Measurements from ENCODE around the gene GUK1.

Gene GUK1, protein sequence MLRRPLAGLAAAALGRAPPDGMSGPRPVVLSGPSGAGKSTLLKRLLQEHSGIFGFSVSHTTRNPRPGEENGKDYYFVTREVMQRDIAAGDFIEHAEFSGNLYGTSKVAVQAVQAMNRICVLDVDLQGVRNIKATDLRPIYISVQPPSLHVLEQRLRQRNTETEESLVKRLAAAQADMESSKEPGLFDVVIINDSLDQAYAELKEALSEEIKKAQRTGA

DNA sequence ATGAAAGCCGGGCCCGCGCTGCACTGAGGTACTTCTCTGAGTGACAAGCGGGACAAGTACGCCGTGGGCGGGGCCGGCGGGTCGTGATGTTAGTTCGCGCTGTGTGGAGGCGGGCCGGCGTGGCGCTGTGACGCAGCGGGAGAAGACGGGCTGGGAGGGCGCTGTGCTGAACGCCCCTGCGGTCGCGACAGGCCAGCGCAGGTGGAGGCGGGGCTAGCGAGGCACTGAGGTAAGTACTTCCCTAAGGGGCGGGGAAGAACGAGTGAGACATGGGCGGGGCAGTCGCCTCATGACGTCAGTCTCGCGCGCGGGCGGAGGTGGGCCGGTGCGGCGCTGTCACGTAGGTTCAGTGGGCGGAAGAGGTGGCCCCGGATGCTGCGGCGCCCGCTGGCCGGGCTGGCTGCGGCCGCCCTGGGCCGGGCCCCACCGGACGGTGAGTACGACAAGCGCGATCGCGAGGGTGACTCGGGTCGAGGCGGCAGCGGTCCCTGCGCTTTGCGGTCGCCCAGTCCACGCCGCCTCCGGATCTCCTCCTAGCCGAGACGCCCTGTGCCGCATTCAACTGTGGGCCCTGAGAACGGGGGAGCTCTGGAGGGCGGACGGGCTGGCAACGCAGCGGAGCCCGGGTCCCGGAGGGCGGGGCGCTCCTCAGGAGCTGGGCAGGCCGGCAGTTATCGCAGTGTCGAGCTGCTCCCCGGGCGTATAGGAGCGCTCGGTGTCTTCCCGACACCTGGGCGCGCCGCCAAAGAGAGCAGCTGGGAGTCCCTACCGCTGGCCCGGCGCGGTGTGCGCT lies at the start of gene GUK1:
GUK1 (plus strand) TSS at position 349 of the 793 bp plus-strand sequence; CDS start at position 373, 24 bp downstream.
- DNase-seq, result peak; percentile 100

DNA sequence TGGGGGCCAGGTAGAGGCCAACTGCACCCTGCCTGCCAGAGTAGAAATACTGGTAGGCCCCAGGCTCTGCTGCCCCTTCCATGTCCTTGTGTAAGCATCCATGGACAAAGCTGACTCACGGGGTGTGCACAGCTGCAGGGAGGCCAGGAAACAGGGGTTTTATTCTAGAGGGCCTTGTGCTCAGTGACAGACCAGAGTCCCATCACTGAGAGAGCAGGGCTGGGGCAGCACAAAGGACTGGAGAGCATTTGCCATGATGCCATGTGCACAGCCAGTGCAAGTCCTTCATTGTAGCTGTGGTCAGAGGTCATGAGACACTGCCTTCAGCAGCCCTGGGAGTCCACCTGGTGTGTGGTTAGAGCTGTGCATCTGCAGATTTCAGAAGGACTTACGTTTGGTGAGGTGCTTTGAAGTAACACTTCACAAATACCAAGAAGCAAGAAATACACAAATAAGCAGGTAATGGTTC lies 49.4 kb upstream of the GUK1 start:
- no peak for DNase-seq

DNA sequence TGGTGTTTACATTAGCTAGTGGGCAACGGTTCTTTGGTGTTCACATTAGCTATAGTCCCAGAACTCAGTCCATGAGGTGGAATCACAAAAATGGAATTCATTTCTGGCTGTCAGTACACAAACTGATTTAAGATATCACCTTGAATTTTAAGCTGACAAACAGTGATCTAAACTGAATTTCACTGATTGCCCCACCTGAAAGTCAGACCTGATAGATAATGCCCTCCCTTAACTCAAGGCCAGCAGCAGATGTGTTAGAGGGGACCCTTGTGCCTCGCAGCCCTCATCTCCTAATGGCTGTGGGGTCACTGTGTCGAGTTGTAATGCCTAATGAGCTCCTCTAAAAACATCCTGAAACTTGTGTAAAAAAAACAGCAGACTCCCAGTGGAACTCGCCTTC lies 49.0 kb upstream of the GUK1 start:
- DNase-seq, result no peak

DNA sequence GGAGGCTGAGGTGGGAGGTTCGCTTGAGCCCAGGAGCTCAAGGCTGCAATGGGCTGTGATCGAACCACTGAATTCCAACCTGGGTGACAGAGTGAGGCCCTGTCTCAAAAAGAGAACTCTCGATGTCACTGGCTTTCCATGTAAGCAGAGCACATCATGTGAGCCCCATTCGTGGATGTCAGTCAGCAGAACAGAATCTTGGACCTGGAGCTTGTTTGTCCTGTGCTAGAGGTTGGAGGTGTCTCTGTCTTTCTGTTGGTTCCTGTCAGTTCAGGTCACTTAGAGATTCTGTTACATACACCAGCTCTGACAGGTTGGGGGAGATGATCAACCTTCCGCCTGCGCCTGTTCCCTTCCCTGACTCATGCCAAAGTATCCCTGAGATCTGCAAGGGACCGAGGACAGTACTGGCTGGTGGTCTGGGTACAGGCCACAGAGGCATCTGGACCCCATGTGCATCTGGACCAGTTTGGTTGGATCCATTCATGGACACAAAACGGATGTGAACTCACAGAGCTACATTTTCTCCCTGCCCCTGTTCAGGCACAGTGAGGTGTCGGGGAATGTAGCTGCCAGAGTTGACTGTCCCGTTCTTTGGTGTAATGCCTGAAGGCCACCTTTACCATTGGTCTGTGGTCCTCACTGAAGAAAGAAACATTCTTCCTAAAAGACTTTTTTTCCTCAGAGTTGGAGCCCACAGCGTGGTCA lies 47.6 kb upstream of the GUK1 start:
- no peak for DNase-seq

DNA sequence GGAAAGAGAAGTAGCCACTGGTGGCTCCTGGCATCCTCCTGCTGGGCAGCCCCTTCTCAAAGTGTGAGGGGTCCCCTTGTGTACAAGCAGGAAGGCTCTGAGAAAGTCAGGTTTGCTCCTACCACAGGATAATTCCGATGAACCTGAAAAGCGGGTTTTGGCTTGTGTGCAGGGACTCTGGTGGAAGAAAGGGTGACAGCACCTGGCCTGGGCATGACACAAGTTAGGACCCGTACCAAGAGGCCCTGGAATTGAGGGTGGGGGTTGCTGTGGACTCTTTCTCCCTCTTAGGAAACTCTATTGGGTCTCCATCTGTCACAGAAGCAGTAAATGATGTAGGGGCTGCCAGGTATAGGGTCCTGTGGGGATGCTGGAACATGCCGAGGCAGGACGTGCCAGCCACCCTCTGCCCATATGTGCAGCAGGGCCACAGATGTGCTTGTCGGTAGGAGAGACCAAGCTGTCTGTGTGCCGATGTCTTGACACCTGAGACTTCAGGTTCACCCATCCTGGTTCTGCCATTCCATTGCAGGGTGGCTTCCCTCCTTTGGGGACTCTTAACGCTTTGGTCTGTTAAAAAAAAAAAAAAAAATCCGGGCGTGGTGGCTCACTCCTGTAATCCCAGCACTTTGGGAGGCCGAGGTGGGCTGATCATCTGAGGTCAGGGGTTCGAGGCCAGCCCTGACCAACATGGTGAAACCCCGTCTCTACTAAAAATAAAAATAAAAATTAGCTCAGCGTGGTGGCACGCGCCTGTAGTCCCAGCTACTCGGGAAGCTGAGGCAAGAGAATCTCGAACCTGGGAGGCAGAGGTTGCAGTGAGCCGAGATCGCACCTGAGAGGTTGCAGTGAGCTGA lies 46.8 kb upstream of the GUK1 start:
- no peak for DNase-seq

DNA sequence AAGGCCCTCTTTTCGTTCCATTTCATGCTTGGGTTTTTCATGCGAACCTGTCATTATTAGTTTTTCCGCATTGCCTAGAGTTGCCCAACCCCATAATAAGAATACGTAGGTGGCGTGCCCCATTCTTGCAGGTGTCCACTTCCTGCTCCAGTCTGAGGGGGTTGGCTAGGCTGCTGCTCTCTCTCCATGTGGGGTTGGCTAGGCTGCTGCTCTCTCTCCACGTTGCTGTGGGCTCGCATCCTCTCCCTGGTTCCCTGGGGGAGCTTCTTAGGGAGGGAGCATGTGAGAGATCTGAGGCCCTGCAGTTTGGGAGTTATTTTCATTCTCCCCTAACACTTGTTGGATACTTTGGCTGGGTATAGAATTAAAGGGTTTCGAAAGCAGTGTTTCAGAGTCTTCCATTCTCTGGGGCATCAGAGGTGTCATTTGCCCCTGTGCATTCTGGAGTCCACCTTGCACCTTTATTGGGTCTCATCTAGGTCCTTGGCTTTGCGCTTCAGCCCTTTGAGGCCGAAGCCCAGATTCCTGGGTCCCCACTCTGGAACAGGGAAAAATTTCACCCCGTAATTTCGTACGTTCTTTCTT lies 45.6 kb upstream of the GUK1 start:
- DNase-seq, result no peak

DNA sequence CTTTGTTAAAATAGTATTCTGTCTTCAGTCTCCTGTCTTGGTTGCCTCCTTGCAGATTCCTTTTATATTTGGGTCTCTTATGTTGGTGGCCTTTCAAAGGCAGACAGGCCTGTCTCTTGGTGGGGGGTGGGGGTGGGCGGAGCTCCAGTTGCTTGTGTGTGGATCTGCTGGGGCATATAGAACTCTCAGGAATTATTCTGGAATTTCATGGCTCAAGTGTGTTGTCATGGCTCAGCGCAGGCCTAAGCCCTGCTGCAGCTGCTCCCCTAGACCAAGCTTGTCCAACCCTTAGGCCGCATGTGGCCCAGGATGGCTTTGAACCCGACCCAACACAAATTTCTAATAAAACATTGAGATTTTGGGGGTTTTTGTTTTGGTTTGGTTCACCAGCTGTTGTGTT lies 44.9 kb upstream of the GUK1 start:
- no peak for DNase-seq

DNA sequence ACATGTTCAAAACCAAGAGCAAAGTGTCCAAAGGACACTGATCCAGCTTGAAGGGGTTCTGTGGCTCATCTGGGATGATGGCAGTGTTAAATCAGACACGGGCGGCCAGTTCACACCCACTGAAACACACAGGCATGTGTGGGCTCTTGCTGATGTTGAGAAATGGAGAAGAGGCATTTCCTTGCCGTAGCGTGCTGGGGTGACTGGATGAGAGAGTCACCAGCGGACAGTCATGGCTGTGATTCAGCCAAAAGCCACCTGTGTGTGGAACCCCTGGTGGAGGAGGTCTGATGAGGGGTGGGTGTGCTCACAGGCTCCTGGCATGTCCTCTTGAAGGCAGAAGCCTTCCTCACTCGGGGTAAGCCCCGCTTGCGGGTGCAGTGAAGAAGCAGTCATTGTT lies 44.1 kb upstream of the GUK1 start:
- no peak for DNase-seq

DNA sequence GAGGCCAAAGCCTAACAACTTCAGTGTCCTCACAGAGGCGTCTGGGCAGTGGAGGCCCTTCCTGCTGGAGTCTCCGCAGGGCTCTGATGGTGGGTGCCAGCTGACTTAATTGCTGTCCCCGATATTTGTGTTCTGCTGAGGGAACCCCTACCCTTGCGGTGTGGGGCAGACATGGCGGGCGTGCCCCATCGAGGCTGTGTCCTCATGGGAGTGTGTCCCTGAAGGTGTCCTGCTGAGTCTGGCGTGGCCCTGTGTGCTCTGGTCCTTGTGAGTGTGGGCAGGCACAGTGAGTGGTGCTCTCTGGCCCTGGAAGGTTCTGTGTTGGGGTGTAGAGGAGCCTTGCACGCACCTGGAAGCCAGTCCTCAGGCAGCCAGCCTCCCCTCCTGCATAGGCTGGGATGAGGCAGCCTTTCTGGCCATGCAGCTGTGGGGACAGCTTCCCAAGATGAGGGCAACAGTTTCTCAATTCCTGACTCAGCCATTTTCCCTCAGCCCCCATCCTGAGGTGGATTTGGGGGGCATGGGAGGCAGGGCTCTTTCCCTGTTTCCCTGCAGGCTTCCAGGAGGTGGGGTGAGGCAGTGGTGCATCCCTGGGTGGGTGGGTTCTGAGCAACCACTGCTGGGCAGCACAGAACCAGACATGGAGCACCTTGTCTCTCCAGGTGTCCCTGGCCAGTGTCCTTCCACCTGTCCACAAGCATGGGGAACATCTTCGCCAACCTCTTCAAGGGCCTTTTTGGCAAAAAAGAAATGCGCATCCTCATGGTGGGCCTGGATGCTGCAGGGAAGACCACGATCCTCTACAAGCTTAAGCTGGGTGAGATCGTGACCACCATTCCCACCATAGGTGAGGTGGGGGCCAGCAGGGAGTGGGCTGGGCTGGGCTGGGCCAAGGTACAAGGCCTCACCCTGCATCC lies 43.4 kb upstream of the GUK1 start:
- DNase-seq, result no peak

DNA sequence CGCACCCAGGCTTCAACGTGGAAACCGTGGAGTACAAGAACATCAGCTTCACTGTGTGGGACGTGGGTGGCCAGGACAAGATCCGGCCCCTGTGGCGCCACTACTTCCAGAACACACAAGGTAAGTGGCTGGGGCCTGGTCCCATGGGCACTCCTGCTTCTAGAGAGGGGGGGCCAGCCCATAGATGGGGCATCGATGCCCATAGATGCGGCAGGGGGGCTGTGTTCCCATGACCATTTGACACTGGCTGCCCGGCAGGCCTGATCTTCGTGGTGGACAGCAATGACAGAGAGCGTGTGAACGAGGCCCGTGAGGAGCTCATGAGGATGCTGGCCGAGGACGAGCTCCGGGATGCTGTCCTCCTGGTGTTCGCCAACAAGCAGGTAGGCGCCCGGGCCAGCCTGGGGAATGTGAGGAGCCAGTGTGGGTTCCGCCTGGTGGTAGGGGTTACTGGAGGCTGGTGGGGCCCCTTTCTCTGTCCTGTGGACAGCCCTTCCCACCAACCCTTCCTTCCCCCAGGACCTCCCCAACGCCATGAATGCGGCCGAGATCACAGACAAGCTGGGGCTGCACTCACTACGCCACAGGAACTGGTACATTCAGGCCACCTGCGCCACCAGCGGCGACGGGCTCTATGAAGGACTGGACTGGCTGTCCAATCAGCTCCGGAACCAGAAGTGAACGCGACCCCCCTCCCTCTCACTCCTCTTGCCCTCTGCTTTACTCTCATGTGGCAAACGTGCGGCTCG lies 42.6 kb upstream of the GUK1 start:
- no peak for DNase-seq

DNA sequence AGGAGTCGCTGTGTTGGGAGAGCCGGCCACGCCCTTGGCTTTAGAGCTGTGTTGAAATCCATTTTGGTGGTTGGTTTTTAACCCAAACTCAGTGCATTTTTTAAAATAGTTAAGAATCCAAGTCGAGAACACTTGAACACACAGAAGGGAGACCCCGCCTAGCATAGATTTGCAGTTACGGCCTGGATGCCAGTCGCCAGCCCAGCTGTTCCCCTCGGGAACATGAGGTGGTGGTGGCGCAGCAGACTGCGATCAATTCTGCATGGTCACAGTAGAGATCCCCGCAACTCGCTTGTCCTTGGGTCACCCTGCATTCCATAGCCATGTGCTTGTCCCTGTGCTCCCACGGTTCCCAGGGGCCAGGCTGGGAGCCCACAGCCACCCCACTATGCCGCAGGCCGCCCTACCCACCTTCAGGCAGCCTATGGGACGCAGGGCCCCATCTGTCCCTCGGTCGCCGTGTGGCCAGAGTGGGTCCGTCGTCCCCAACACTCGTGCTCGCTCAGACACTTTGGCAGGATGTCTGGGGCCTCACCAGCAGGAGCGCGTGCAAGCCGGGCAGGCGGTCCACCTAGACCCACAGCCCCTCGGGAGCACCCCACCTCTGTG lies 41.7 kb upstream of the GUK1 start:
- DNase-seq, result no peak

DNA sequence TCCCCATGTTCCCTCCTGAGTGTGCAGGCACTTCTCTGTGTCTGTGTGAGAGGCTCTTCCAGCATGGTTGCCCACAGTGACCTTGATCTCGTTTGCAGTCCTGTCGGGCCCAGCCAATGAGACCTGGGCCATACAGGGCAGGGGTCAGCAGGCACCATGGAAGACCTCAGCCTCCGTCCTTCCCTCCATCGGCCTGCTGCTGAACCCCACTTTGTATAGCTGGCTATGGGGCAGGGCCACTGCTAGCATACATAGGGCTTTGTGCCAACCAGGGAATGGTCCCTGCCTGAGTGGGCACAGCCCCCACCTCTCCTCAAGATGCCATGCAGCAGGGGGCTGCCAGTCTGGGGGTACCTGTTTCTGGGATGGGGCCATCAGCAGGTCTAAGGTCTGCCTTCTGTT lies 40.7 kb upstream of the GUK1 start:
- DNase-seq, result no peak

DNA sequence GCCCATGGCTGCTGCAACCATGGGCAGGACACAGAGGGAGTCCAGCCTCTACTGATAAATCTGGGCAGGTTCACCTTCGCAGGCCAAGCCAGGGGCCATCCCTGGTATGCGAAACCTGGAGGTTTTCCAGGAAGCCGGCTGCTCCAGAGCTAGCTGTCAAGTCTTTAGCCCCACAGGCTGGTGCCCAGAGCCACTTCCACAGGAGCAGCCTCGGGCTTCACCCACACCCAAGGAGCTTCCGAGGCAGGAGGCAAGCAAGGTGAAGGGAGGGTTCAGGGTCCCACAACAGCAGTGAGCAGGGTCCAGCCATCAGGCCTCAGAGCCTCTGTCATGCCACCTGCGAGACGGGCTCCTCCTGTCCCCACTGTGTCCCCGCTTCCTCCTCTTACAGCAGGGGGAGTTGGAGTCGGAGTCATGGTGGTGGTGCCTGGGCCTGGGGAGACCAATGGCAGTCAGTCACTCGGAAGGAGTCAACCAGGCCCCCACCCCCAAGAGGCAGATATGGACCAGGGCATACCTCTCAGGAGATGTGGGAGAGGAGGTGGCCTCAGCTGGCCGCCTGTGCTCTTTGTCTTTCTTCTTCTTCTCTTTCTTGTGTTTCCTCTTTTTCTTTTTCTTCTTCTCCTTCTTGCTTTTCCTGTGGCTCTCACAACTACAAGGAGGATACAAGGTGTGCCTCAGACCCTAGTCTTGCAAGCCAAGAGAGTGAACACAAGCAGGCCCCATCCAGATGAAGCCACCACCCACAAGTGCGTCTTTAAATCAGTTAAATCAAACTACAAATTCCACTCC lies 39.1 kb upstream of the GUK1 start:
- no peak for DNase-seq

DNA sequence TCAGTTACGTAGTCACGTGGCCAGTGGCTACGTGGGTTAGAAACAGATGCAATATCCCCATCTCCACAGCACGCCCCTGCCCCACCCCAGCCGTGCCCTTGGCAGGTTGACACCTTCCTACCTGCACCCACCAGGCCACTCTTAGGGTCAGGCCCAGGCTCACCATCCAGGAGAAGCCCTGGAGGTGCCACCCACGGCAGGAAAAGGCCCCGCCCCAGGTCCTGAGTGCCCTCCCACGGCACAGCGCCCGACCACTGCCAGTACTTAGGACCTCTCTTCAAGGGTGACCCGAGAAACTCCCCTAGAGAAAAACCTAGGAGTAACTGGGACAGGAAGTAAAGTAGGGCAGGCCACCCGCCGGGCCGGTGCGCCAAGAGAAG lies 38.5 kb upstream of the GUK1 start:
- DNase-seq, result no peak

DNA sequence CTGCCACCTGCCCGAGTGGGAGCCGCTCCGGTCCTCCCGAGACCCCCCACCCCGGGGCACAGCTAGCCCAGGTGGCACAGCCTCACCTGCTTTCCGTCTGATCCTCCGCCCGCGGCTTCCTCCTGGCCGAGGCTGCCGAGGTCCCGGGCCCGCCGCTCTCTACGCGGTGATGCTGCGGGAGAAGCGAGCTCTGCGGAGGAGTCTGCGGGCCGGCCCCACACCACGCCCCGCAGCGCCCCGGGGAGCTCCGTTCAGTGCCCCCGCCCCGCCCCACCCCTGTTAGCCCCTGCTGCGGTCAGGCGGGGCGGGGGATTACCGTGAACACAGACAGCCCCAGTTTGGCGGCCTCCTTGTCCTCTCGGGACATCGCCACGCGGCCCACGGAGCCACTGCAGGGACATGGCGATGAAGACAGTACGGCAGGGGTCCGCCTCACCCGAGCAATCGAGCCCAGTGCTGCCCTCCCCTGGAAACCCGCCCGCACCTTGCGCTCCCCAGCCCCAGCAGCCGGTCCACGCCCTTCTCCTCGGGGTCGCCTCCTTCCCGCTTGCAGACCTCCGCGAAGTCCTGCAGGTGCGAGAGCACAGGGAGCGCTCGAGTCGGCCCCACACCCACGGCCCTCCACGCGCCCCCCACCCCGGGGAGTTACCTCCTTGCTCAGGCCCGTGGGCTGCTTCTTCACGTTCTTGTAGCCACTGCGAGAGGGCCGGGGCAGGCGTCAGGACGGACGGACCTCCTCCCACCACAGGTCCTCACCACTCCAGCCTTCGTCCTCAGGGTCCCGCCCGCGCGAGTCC lies 37.9 kb upstream of the GUK1 start:
- DNase-seq, result no peak

DNA sequence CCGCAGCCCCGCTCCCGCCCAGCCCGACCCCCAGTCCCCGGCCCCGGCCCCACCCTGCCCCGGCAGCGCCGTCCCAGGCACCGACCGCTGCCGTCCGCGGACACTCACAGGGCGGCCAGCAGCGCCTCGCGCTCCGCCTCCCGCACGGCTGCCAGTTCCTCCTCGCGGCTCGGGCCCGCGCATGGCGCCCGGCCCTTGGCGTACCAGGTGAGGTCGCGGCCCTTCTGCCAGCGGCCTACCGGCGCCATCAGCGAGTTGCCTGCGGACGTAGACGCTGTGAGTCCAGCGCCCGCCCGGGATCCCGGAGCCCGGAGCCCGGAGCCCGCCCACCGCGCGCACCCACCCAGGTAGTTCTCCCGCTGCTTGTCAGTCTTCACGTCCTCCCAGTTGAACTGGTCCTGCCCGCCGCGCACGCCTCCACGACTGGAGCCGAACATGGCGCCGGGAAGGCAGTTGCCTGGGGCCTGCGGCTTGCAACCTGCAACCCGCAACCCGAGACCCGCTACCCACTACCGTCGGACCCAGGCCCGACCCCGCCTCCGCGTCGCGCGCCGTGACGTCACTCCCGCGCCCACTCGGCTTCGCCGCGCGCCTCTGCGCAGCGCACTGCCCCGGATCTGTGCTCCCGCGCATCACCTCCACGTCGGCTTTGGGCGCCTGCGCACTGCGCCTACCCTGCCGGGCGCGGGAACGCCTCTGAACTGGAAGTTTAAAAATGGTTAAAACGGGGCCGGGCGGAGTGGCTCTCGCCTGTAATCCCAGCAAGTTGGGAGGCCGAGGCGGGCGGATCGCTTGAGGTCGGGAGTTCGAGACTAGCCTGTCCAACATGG lies 37.1 kb upstream of the GUK1 start, which contains the start of gene C1orf35:
C1orf35 (minus strand) TSS at position 535 of the 830 bp plus-strand sequence; CDS start at position 437, 98 bp downstream.
- DNase-seq, result peak; percentile 93

DNA sequence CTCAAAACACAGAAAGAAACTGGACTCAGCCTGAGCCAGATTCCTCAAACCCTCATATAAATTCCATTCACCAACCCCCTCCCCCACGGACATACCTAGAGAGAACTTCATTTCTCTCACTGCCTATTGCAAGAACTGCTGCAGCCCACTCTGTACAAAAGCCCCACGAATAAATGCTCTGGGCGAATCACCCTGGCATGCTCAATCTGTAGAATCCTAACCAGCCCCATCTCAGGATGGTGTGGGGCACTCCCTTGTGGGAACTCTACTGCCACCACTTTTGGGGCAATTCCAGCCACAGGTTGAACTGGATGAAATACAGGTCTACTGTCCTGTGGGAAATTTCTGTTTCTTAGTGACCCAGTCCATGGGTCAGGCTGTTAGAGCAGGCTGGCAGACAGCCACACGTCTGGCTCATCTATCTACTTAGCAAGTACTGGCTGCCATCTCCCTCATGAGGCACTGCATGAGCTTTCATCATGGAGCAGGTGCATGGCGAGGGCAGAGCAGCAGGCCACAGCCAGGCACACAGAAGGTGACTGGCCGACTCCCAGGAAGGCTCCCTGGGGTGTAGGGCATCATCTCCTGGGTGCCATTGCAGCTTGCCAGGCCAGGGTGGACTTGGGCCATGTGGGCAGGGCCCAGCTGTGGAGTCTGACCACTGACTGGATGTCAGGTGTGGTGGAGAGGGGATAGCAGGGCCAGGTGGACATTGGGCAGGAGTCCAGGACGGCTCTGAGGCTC lies 35.4 kb upstream of the GUK1 start:
- no peak for DNase-seq

Data from DMS153 (cell line).